ENCODE measurements around the gene SLC5A2.

DNA sequence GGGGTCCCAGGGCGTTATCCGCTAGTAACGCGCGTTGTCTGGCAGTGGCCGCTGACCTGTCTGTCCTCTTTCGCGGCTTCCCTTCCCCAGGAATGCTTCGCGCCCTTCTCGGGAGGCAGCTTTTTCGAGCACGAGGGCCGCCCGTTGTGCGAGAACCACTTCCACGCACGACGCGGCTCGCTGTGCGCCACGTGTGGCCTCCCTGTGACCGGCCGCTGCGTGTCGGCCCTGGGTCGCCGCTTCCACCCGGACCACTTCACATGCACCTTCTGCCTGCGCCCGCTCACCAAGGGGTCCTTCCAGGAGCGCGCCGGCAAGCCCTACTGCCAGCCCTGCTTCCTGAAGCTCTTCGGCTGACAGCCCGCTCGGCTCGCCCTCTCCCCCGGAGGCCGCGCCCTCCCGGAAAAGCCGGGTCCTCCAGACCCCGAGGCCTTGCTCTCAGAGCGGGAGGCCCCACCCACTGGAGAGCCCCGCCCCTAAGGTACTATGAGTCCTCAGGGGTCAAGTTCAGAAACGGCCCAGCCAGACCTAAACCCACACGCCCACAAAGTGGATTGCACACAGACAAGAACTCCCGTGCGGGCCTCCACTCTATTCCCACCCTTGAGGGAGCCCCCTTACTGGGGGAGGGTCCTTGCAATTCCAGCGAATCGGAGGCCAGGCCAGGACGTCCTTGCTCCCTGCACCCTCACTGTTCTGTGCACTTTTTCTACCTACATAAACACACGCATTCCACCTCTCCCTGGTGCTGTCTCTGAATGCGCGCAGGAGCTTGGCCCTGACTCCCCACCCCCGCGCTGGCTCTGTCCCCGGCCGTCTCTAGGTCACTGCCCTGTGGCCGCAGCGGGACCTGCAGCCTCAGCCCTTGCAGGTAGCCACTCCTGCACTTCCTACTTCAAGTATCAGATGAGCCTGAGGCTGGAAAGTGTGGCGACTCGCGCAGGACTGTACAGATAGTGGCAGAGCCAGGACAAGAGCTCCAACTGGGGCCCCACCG, 5.4 kb upstream of the SLC5A2 start:
- TF ChIP-seq, protein P1, sequence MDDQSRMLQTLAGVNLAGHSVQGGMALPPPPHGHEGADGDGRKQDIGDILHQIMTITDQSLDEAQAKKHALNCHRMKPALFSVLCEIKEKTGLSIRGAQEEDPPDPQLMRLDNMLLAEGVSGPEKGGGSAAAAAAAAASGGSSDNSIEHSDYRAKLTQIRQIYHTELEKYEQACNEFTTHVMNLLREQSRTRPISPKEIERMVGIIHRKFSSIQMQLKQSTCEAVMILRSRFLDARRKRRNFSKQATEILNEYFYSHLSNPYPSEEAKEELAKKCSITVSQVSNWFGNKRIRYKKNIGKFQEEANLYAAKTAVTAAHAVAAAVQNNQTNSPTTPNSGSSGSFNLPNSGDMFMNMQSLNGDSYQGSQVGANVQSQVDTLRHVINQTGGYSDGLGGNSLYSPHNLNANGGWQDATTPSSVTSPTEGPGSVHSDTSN (IDR thresholded peaks at IDR 0.05) = no peak
- TF ChIP-seq HOXA7 (CRISPR knock-in tag; IDR thresholded peaks at IDR 0.05) (no peak), POLR2A (IDR thresholded peaks at IDR 0.05; ENCODE audit: low read length) (no peak), MYC (IDR thresholded peaks at IDR 0.05; ENCODE audit: borderline replicate concordance, low read length) (no peak), EP300 (IDR thresholded peaks at IDR 0.05) (no peak)
- TF ChIP-seq, protein P2, sequence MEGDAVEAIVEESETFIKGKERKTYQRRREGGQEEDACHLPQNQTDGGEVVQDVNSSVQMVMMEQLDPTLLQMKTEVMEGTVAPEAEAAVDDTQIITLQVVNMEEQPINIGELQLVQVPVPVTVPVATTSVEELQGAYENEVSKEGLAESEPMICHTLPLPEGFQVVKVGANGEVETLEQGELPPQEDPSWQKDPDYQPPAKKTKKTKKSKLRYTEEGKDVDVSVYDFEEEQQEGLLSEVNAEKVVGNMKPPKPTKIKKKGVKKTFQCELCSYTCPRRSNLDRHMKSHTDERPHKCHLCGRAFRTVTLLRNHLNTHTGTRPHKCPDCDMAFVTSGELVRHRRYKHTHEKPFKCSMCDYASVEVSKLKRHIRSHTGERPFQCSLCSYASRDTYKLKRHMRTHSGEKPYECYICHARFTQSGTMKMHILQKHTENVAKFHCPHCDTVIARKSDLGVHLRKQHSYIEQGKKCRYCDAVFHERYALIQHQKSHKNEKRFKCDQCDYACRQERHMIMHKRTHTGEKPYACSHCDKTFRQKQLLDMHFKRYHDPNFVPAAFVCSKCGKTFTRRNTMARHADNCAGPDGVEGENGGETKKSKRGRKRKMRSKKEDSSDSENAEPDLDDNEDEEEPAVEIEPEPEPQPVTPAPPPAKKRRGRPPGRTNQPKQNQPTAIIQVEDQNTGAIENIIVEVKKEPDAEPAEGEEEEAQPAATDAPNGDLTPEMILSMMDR (IDR thresholded peaks at IDR 0.05) = no peak
